ENCODE results near the gene MRFAP1L1.
A peak's percentile ranks its signal among the peaks of the same experiment; 100 is the strongest.
"Not testable (repeated sequence)": the region's sequence is repeated elsewhere in the genome, so short reads cannot be mapped to it uniquely, and the experiment has no call there.

The MRFAP1L1 gene

GRCh38 chr4:6686104-6686787, 23.4 kb downstream of the MRFAP1L1 start:
- no peak for DNase-seq

GRCh38 chr4:6684656-6685055, 25.0 kb downstream of the MRFAP1L1 start:
- no peak for DNase-seq

GRCh38 chr4:6682862-6683590, 26.6 kb downstream of the MRFAP1L1 start:
- no peak for DNase-seq

GRCh38 chr4:6681191-6681590, 28.5 kb downstream of the MRFAP1L1 start:
- DNase-seq: no peak

DNA sequence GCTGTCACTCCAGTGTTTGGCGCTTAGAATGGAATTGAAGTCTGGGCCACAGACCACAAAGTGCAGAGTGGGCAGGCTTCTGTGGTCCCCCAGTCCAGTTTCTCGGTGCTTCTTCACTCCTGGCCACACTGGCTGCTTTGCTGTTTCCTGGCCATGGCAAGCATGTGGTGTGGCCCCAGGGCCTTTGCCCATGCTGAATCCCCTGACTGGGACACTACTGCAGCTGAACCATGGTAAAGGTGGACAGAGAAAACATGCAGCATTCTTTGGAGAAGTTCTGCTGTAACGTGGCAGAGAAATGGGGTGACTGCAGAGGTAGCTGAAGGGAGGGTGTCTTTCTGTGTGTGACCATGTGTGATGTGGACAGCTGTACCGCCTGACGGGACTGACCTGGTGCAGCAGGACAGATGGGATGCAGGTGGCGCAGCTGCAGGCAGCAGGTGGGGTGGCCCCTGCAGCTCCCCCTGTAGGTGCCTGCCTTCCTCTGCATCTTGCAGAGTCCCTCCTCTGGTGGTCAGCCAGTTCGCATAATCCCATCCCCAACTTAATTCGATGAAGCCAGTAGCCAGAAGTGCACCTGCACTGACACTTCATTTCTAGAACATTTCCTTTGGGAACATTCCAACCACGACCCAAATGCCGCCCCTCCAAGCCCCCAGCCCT, 29.2 kb downstream of the MRFAP1L1 start:
- no peak for DNase-seq

DNA sequence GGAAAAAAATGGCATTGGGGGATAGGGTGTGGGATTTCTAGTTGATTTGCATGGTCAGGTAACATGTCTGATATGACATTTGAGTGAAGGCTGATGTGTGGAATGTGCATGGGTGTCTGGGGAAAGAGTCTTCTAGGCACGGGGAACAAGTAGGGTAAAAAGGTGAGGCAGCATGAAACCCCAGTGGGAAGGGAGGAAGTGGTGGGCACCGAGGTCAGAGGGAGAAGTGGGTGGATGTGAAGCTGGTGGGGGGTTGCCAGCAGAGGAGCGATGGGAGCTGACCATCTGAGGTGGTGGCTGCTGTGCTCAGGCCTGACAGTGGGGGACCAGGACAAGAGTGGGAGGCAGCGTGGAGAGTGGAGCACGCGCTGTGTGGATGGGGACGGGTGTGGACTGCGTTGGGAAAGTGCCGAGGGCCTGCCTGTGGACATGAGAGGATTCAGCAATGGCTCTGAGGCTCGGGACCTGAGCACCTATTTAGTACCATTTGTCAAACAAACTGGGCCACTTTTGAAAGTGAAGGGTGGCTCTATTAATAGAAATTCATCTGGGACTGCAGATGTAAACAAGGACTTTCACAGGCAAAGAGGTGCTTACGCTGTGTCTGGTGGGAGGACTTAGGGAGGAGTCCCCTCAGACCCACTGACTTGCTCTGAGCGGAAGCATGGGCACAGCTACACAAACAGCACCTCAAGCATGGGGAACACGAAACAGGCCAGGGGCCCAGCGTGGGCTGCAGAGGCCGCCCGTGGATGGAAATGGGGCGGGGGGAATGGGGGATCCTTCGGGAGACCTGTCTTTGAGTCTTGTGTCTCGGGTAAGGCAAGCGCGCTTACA, 32.7 kb downstream of the MRFAP1L1 start:
- no peak for DNase-seq

GRCh38 chr4:6674500-6675149, 35.0 kb downstream of the MRFAP1L1 start:
- peak; percentile 62 for DNase-seq

DNA sequence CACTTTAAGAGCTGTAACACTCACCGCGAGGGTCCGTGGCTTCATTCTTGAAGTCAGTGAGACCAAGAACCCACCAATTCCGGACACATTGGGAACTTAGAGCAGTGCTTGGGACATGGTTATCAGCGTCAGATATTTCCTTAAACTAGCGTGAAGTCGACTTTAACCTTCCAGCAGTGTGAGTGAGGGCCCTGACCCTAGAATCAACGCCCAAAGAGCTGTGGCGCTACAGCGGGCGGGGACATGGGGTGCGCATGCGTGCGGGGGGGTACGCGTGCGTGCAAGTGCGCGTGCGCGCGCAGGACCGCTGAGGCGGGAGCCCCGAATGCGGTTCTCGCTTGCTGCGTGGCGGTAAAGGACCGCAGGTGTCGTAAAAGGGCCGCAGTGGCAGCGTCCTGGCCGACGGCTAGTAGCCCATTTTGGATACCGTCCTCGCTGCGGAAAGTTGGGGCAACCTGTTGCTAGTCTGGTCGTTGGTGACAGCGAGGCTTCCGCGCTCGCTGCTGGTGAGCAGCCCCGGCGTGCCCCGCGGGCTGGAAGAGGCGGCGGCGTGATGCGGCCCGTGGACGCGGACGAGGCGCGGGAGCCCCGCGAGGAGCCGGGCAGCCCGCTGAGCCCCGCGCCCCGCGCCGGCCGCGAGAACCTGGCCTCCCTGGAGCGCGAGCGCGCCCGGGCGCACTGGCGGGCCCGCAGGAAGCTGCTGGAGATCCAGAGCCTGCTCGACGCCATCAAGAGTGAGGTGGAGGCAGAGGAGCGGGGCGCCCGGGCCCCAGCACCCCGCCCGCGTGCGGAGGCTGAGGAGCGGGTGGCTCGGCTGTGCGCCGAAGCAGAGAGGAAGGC, 35.8 kb downstream of the MRFAP1L1 start:
- DNase-seq: peak; percentile 94

DNA sequence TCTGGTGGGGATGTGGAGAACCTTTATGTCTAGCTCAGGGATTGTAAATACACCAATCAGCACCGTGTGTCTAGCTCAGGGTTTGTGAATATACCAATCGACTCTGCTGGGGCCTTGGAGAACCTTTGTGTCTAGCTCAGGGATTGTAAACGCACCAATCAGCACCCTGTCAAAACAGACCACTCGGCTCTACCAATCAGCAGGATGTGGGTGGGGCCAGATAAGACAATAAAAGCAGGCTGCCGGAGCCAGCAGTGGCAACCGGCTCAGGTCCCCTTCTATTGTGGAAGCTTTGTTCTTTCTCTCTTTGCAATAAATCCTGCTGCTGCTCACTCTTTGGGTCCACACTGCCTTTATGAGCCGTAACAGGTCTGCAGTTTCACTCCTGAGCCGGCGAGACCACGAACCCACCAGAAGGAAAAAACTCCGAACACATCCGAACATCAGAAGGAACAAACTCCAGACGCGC, 36.4 kb downstream of the MRFAP1L1 start:
- DNase-seq: peak; percentile 30

DNA sequence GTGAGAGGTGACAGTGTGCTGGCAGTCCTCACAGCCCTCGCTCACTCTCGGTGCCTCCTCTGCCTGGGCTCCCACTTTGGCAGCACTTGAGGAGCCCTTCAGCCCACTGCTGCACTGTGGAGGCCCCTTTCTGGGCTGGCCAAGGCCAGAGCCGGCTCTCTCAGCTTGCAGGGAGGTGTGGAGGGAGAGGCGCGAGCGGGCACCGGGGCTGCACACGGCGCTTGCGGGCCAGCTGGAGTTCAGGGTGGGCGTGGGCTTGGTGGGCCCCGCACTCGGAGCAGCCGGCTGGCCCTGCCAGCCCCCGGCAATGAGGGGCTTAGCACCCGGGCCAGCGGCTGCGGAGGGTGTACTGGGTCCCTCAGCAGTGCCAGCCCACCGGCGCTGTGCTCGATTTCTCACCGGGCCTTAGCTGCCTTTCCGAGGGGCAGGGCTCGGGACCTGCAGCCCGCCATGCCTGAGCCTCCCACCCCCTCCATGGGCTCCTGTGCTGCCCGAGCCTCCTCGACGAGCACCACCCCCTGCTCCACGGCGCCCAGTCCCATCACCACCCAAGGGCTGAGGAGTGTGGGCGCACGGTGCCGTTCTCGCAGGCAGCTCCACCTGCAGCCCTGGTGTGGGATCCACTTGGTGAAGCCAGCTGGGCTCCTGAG, 37.0 kb downstream of the MRFAP1L1 start:
- DNase-seq: not testable (repeated sequence)

DNA sequence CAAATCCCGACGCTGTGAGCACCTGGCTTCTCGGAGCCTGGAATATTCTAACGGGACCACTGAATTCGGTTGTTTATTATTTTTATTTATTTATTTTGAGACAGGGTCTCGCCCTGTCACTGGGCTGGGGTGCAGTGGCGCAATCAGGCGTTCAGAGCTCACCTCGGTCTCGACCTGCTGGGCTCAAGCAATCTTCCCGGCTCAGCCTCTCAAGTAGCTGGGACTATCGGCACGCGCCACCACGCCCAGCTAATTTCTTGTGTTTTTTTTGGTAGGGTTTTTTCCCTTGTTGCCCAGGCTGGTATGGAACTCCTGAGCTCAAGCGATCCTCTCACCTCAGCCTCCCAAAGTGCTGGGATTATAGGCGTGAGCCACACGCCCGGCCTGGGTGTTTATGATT, 37.5 kb downstream of the MRFAP1L1 start:
- DNase-seq: no peak

DNA sequence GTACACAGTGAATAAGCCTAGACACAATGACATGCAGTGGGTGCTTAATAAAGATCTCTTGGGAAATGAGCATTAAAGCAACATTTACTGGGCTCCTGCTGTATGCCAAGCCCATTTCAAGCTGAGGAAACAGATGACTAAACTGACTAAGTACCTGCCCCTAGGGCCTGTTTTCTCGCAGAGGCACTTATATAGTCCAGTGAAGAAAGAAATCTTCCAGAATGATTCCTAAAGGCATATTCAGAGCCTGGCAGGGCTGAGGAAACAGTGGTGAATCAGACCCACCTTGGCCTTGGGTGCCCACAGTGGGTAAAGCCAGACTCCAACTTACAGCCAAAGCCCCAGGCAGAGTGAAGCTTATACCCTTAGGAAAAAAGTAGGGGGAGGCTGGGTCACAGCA, 38.0 kb downstream of the MRFAP1L1 start:
- no peak for DNase-seq

GRCh38 chr4:6668391-6668790, 41.3 kb downstream of the MRFAP1L1 start:
- no peak for DNase-seq

GRCh38 chr4:6665320-6665654, 44.4 kb downstream of the MRFAP1L1 start:
- no peak for DNase-seq

DNA sequence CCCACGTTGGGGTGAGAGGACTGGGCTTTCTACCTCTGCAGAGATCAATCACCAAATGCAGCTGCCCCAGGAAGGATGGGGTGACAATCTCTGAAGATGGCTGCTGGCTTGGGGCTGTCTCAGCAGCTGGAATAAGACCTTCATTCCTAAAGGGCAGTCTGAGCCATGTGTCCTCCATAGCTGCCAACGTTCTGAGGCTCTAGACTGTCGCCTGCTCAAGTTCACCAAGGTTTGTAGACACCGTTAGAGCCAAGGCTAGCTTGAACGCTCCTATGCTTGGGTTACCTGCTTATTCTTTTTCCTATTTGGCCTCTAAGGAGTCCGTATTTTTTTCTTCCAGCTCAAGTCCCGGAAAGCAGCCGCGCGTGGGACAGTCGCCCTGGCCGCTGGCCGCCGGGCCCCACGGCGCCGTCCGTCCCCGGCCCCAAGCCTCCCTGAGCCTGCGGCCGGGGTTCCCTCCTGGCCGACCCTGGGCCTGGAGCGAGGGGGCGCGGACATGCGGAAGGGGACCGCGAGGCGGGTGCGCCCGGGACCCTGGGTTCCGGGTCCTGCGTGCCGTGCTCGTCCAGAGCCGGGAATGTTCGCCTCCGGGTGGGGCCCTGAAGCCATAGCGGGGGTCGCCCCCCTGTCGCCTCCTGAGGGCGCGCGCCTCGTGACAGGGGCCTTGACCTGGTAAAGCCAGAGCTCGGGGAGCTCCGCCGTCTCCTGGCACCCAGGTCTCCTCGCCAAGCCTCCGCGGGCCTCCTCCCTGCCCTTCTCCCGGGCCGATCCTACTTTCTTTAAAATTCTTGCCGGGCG, 45.9 kb downstream of the MRFAP1L1 start:
- DNase-seq: no peak

- no peak for DNase-seq
Observed at GRCh38 chr4:6662591-6662990, 47.1 kb downstream of the MRFAP1L1 start.

DNA sequence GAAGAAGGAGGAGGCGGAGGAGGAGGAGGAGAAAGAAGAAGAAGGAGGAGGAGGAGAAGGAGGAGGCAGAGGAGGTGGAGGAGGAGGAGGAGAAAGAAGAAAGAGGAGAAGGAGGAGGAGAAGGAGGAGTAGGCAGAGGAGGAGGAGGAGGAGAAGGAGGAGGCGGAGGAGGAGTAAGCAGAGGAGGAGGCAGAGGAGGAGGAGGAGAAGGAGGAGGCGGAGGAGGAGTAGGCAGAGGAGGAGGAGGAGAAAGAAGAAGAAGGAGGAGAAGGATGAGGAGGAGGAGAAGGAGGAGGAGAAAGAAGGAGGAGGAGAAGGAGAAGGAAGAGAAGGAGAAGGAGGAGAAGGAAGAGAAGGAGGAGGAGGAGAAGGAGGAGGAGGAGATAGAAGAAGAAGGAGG, 49.2 kb downstream of the MRFAP1L1 start:
- DNase-seq: no peak

- no peak for DNase-seq
Observed at GRCh38 chr4:6659897-6660296, 49.8 kb downstream of the MRFAP1L1 start.

- peak; percentile 61 for DNase-seq
Observed at GRCh38 chr4:6658597-6659075, 51.0 kb downstream of the MRFAP1L1 start.

DNA sequence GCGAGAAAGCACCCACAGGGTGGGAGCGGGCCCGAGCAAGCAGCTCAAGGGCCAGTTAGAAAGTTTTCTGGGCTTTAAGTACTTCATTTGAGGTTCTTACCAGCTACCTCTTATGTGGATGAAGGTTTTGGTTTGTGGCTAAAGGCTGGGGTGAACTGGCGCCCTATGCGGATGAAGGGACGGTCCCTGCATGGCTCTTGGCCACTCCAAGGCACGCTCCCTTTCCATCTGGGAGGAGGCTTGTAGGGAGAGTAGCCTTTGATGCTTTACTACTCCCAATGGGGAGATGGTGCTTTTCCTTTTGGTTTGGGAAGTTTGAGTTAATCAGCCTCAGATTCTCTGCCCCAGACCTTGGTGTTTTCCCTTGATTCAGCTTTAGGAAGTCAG, 51.5 kb downstream of the MRFAP1L1 start:
- no peak for DNase-seq
